ENCODE results near the gene GPALPP1.
"Not testable (repeated sequence)": the region's sequence is repeated elsewhere in the genome, so short reads cannot be mapped to it uniquely, and the experiment has no call there.

The GPALPP1 gene

GRCh38 chr13:44989071-44989889, at the start of gene GPALPP1, which contains the start of gene NUFIP1:
TSS of gene GPALPP1 (plus strand) at chr13:44989538. CDS start at chr13:44989655, 117 bp downstream.
TSS of gene NUFIP1 (minus strand) at chr13:44989471. CDS start at chr13:44989436, 35 bp downstream.
- TF ChIP-seq, protein P1, sequence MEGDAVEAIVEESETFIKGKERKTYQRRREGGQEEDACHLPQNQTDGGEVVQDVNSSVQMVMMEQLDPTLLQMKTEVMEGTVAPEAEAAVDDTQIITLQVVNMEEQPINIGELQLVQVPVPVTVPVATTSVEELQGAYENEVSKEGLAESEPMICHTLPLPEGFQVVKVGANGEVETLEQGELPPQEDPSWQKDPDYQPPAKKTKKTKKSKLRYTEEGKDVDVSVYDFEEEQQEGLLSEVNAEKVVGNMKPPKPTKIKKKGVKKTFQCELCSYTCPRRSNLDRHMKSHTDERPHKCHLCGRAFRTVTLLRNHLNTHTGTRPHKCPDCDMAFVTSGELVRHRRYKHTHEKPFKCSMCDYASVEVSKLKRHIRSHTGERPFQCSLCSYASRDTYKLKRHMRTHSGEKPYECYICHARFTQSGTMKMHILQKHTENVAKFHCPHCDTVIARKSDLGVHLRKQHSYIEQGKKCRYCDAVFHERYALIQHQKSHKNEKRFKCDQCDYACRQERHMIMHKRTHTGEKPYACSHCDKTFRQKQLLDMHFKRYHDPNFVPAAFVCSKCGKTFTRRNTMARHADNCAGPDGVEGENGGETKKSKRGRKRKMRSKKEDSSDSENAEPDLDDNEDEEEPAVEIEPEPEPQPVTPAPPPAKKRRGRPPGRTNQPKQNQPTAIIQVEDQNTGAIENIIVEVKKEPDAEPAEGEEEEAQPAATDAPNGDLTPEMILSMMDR (IDR thresholded peaks at IDR 0.05; ENCODE audit: extremely low read depth, missing control alignments): no peak
- DNase-seq (ENCODE audit: low spot score): peak; percentile 92

DNA sequence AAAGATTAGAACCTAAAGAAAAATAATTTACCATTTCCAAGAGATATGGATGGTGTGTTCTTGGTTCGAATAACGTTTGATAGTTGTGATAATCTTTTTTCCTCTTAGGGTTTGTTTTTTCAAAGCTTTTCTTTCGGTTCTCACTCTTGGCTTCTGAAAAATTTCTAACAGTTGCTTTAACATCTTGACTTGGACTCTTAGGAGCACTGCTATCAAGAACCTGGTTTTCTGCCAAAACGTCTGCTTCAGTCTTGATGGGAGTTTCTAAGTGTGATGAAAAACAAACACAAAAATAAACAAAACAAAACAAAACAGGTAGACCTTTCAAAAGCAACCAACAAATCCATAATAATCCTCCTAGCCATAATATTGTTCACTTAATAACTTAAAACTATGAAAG, 45.9 kb upstream of the GPALPP1 start:
- DNase-seq (ENCODE audit: low spot score): not testable (repeated sequence)

GRCh38 chr13:44951184-44951583, 38.2 kb upstream of the GPALPP1 start:
- TF ChIP-seq, protein P1 (IDR thresholded peaks at IDR 0.05; ENCODE audit: extremely low read depth, missing control alignments): no peak
- no peak for DNase-seq (ENCODE audit: low spot score)

DNA sequence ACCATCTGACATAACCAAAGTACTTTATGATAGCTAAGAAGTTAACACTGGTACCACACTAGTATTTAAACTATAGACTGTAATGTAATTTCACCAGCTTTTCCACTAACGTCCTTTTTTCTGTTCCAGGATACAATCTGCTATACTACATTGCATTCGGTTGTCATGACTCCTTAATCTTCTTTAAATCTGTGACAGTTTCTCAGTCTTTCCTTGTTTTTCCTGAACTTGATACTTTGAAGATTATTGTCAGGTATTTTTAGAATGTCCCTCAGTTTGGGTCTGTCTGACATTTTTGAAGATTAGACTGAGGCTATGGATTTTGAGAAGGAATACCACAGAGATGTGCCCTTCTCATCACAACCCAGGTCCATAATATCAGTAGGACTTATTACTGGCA, 36.7 kb upstream of the GPALPP1 start:
- DNase-seq (ENCODE audit: low spot score): no peak
- TF ChIP-seq, protein P1 (IDR thresholded peaks at IDR 0.05; ENCODE audit: extremely low read depth, missing control alignments): no peak

DNA sequence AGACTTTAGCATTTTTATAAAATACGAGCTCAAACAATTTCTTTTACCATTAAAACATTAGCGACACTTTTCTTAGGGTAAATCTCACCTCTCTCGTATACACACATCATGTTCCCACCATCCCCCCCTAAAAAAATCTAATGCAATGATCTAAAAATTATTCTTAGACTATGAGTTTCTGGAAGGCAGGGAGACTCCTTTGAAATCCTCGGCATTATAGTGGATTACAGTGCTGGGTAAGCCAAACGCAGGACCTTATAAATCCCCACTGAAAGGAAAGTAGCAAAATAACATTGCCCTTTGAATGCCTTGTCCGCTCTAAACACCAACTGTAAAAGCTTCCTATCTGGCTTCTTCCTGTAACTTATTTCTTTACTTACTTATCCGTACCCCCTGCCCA, 35.1 kb upstream of the GPALPP1 start:
- TF ChIP-seq, protein P1 (IDR thresholded peaks at IDR 0.05; ENCODE audit: extremely low read depth, missing control alignments): no peak
- no peak for DNase-seq (ENCODE audit: low spot score)

GRCh38 chr13:44955406-44955805, 33.9 kb upstream of the GPALPP1 start:
- TF ChIP-seq, protein P1 (IDR thresholded peaks at IDR 0.05; ENCODE audit: extremely low read depth, missing control alignments): no peak
- DNase-seq (ENCODE audit: low spot score): no peak

DNA sequence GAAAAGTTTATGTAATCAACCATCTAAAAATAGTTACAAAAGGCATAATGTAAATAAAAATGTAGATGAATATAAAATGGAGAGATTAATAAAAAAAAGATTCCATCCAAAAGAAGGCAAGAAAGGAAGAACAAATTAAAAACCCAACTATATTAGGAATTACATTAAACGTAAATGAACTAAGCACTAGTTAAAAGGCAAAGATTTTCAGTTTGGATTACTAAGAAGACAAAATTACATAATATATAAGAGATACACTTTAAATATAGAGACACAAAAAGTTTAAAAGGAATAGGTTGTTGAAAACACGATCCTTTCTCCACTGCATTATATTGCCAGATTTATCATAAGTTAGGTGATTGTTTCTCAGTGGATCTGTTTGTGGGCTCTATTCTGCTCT, 27.3 kb upstream of the GPALPP1 start:
- TF ChIP-seq, protein P1 (IDR thresholded peaks at IDR 0.05; ENCODE audit: extremely low read depth, missing control alignments): no peak
- DNase-seq (ENCODE audit: low spot score): no peak
